ENCODE data around the gene S100B. TPM values are rescaled to one million over a fixed set of nuclear protein-coding genes. Genes with fewer than 3 reads are reported as not detected.
"Not testable (repeated sequence)": the region's sequence is repeated elsewhere in the genome, so short reads cannot be mapped to it uniquely, and the experiment has no call there.

S100B gene
- total RNA-seq, 1 experiment from 2014 or later, result not detected

DNA sequence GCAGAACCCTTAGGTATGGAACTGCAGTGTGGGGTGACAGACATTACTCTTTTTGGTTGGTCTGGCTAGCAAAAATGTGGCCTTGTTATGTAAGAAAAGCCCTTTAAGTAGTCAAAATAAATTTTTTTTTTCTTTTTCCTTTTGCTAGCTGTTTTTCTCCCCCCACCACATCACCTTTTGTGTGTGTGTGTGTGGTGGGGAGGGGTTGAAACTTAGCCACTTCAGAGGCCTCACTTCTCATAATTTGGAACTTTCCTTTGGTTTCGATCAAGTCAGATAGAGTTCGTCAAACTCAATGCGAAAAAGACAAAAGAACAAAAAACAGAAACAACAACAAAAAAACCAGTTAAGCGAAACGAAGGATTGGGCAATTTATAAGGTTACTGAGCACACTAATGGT lies 28.7 kb upstream of the S100B start:
- TF ChIP-seq EGR1 (IDR thresholded peaks at IDR 0.05; ENCODE audit: low read depth) (no peak), CTCF (IDR thresholded peaks at IDR 0.05 in 2 of 3, conservative IDR thresholded peaks at IDR 0.05 in 1 of 3; ENCODE audit: borderline replicate concordance in 1 of 3, insufficient read depth in 1 of 3, low read depth in 2 of 3, low read length in 2 of 3) (no peak), ATF3 (IDR thresholded peaks at IDR 0.05) (no peak)
- ChIA-PET CTCF (no interaction called here), RAD21 (ENCODE audit: low non-redundant PET in 1 of 2, low total read pairs in 2 of 2, uncharacterized antibody in 2 of 2, unreplicated experiment in 2 of 2) (no interaction called here), POLR2A (no interaction called here)
- Histone ChIP-seq H3K9me2 (ENCODE audit: insufficient read depth) (no peaks in the 10 kb centered on the region), H3K9me3 (ENCODE audit: control insufficient read depth in 1 of 2, insufficient read depth in 1 of 2, low read depth in 1 of 2, low read length in 2 of 2) (no peaks in the 10 kb centered on the region), H3K4me3 (replicated peaks in 1 of 2; ENCODE audit: low read depth in 1 of 2, low read length in 2 of 2) (no peak overlapping the region), H3K4me2 (ENCODE audit: low read length) (no peak overlapping the region), H3K27ac (ENCODE audit: low read depth, low read length) (no peak overlapping the region), H3K27me3 (ENCODE audit: insufficient read depth, low read length) (no peaks in the 10 kb centered on the region), H3K4me1 (ENCODE audit: control insufficient read depth in 1 of 2, insufficient read depth in 2 of 2, low read length in 2 of 2) (peaks cover 7 to 26% of the 10 kb centered on the region in 2 experiments; a peak in 3 of 4 replicates), H4K20me1 (ENCODE audit: insufficient read depth) (no peaks in the 10 kb centered on the region), H3K79me2 (ENCODE audit: insufficient read depth, low read length) (peaks cover 24% of the 10 kb centered on the region), H3K9ac (ENCODE audit: low read length) (no peak overlapping the region), H2AFZ (ENCODE audit: low read depth, low read length, poor library complexity, severe bottlenecking) (no peak overlapping the region), H3K36me3 (ENCODE audit: control insufficient read depth in 1 of 2, insufficient read depth in 2 of 2, low read length in 2 of 2) (no peaks in the 10 kb centered on the region)
- ATAC-seq, result no peak
- DNase-seq (ENCODE audit: low read depth, low spot score), result no peak
- intact Hi-C loops (cut with micrococcal nuclease), result no loop called here
- BruUV-seq (replicated peaks), result no TSS peak

- H4K20me1 ChIP-seq (ENCODE audit: insufficient read depth); RAD21 ChIA-PET (ENCODE audit: low non-redundant PET in 1 of 2, low total read pairs in 2 of 2, uncharacterized antibody in 2 of 2, unreplicated experiment in 2 of 2); H3K9me2 ChIP-seq (ENCODE audit: insufficient read depth); H3K4me2 ChIP-seq (ENCODE audit: low read length); CTCF ChIA-PET; H2AFZ ChIP-seq (ENCODE audit: low read depth, low read length, poor library complexity, severe bottlenecking); H3K9me3 ChIP-seq (ENCODE audit: control insufficient read depth in 1 of 2, insufficient read depth in 1 of 2, low read depth in 1 of 2, low read length in 2 of 2); H3K79me2 ChIP-seq (ENCODE audit: insufficient read depth, low read length); H3K27me3 ChIP-seq (ENCODE audit: insufficient read depth, low read length); DNase-seq (ENCODE audit: low read depth, low spot score); ATAC-seq; H3K27ac ChIP-seq (ENCODE audit: low read depth, low read length); H3K36me3 ChIP-seq (ENCODE audit: control insufficient read depth in 1 of 2, insufficient read depth in 2 of 2, low read length in 2 of 2); BruUV-seq (replicated peaks); H3K4me3 ChIP-seq (replicated peaks in 1 of 2; ENCODE audit: low read depth in 1 of 2, low read length in 2 of 2); intact Hi-C loops (cut with micrococcal nuclease); H3K9ac ChIP-seq (ENCODE audit: low read length); POLR2A ChIA-PET: not testable (repeated sequence)
- H3K4me1 ChIP-seq (ENCODE audit: control insufficient read depth in 1 of 2, insufficient read depth in 2 of 2, low read length in 2 of 2), result peaks cover 7 to 15% of the 10 kb centered on the region in 2 experiments; a peak in 3 of 4 replicates
Observed at GRCh38 chr21:46630915-46631314, 26.0 kb upstream of the S100B start.
